IMR-90 (cell line): ENCODE results near the gene ABAT. TPM values are rescaled to one million over a fixed set of nuclear protein-coding genes. Genes with fewer than 3 reads are reported as not detected.
"Not testable (repeated sequence)": the region's sequence is repeated elsewhere in the genome, so short reads cannot be mapped to it uniquely, and the experiment has no call there.

ENCODE experiments used
- ATAC-seq: fragments of 200-7000 bp; cut with Tn5 transposase; 2 replicates; pipeline ENCODE4 v1.9.1; 2020; ENCODE audit warnings: low read depth, mild to moderate bottlenecking, moderate library complexity
- BruUV-seq: library from RNA; stranded (reverse); fragments of 400-500 nt; replicated peaks from 2 replicates; lab custom pipeline; 2021; lab: Mats Ljungman, UMichigan
- CTCF ChIA-PET: fragments of 300-600 bp; formaldehyde crosslinking; extraction: SDS; loops from one replicate; lab custom pipeline; 2021; ENCODE audit warnings: antibody characterized with exemption; lab: Yijun Ruan, JAX
- POLR2A ChIA-PET: fragments of 300-600 bp; sonication (Branson Sonifier 250); formaldehyde crosslinking; loops from one replicate; lab custom pipeline; 2022; ENCODE audit warnings: antibody characterized with exemption; ENCODE audit not compliant: unreplicated experiment; lab: Charles Lee
- DNase-seq: peaks from one replicate; pipeline ENCODE4 v3.0.0; 2013
- H2AFZ ChIP-seq: replicated peaks from 2 replicates; pipeline ENCODE3; 2013; ENCODE audit warnings: low read length, mild to moderate bottlenecking; ENCODE audit not compliant: poor library complexity
- H2AK5ac ChIP-seq: 2 replicates; pipeline ENCODE4 v1.6.1; 2013; ENCODE audit warnings: low read depth, low read length, inconsistent platforms
- H2AK9ac ChIP-seq: replicated peaks from 2 replicates; pipeline ENCODE3; 2013; ENCODE audit warnings: mild to moderate bottlenecking, low read depth, low read length, moderate library complexity; ENCODE audit not compliant: poor library complexity
- H2BK120ac ChIP-seq: 2 replicates; pipeline ENCODE4 v1.6.1; 2013; ENCODE audit warnings: low read depth, low read length, inconsistent platforms
- H2BK15ac ChIP-seq: 3 replicates; pipeline ENCODE4 v1.6.1; 2013; ENCODE audit warnings: low read depth, low read length, inconsistent platforms
- H2BK20ac ChIP-seq: 2 replicates; pipeline ENCODE4 v1.6.1; 2013; ENCODE audit warnings: low read depth, mild to moderate bottlenecking, inconsistent platforms, low read length, moderate library complexity
- H2BK5ac ChIP-seq: 2 replicates; pipeline ENCODE4 v1.6.1; 2013; ENCODE audit warnings: mild to moderate bottlenecking, low read depth, low read length, inconsistent platforms; ENCODE audit not compliant: poor library complexity, severe bottlenecking
- H3K14ac ChIP-seq: replicated peaks from 2 replicates; pipeline ENCODE4 v1.6.1; 2013; ENCODE audit warnings: low read depth, low read length, inconsistent platforms
- H3K18ac ChIP-seq: 2 replicates; pipeline ENCODE4 v1.6.1; 2013; ENCODE audit warnings: low read depth, low read length, control low read depth
- H3K23ac ChIP-seq: 2 replicates; pipeline ENCODE4 v1.6.1; 2013; ENCODE audit warnings: low read depth, low read length, inconsistent platforms
- H3K27ac ChIP-seq: 2 replicates; pipeline ENCODE4 v1.5.1; 2013; ENCODE audit warnings: mild to moderate bottlenecking, control low read depth, low read length; ENCODE audit not compliant: insufficient read depth
- H3K27me3 ChIP-seq: 2 replicates; pipeline ENCODE4 v1.6.1; 2013; ENCODE audit warnings: low read length; ENCODE audit not compliant: control insufficient read depth, insufficient read depth
- H3K36me3 ChIP-seq: 2 replicates; pipeline ENCODE4 v1.6.1; 2013; ENCODE audit warnings: low read length, mixed read lengths; ENCODE audit not compliant: control insufficient read depth, insufficient read depth
- H3K4ac ChIP-seq: 2 replicates; pipeline ENCODE4 v1.6.1; 2013; ENCODE audit warnings: low read depth, low read length, inconsistent platforms
- H3K4me1 ChIP-seq: 2 replicates; pipeline ENCODE4 v1.6.1; 2013; ENCODE audit warnings: low read length, mixed read lengths; ENCODE audit not compliant: control insufficient read depth, insufficient read depth
- H3K4me2 ChIP-seq: 2 replicates; pipeline ENCODE4 v1.6.1; 2013; ENCODE audit warnings: low read depth, mild to moderate bottlenecking, control low read depth, low read length, moderate library complexity
- H3K4me3 ChIP-seq: 2 replicates; pipeline ENCODE4 v1.5.1; 2013; ENCODE audit warnings: low read depth, mild to moderate bottlenecking, control low read depth, low read length, moderate library complexity; ENCODE audit not compliant: insufficient read depth
- H3K56ac ChIP-seq: 2 replicates; pipeline ENCODE4 v1.6.1; 2013; ENCODE audit warnings: low read length, inconsistent platforms; ENCODE audit not compliant: insufficient read depth; ENCODE audit errors: extremely low read depth
- H3K79me1 ChIP-seq, 2 experiments: 2 replicates each; pipeline ENCODE4 v1.6.1; 2013; ENCODE audit warnings: low read length in 2 of 2, inconsistent platforms in 1 of 2, low read depth in 1 of 2
- H3K9ac ChIP-seq: 2 replicates; pipeline ENCODE4 v1.6.1; 2013; ENCODE audit warnings: low read depth, low read length, control low read depth
- H3K9me1 ChIP-seq: 2 replicates; pipeline ENCODE4 v1.6.1; 2013; ENCODE audit warnings: low read length, inconsistent platforms; ENCODE audit not compliant: insufficient read depth
- H3K9me3 ChIP-seq: 2 replicates; pipeline ENCODE4 v1.6.1; 2013; ENCODE audit warnings: low read length; ENCODE audit not compliant: control insufficient read depth, insufficient read depth
- H4K20me1 ChIP-seq: 2 replicates; pipeline ENCODE4 v1.6.1; 2013; ENCODE audit warnings: low read length, inconsistent platforms; ENCODE audit not compliant: insufficient read depth
- H4K5ac ChIP-seq: 2 replicates; pipeline ENCODE4 v1.6.1; 2013; ENCODE audit warnings: mild to moderate bottlenecking, low read depth, low read length, control low read depth
- H4K8ac ChIP-seq, 2 experiments: 2 replicates each; pipeline ENCODE4 v1.6.1; 2013; ENCODE audit warnings: low read depth in 2 of 2, low read length in 2 of 2, control low read depth in 1 of 2, inconsistent platforms in 1 of 2
- H4K91ac ChIP-seq: 2 replicates; pipeline ENCODE4 v1.6.1; 2013; ENCODE audit warnings: low read depth, low read length, inconsistent platforms; ENCODE audit not compliant: insufficient read depth
- NFE2L2 ChIP-seq: fragments of 150-350 bp; IDR thresholded peaks from 2 replicates; pipeline ENCODE4 v1.6.1; 2016; ENCODE audit warnings: low read depth, mild to moderate bottlenecking, low read length
- RCOR1 ChIP-seq: IDR thresholded peaks from 2 replicates; pipeline ENCODE4 v1.6.1; 2012; ENCODE audit warnings: mild to moderate bottlenecking, low read length, improper control_type of control experiment; ENCODE audit not compliant: insufficient replicate concordance
- WGBS, 2 experiments: methylation state at CpG; one replicate each; pipeline versions ENCODE4 v1.1.5 to v1.1.7; 2013; ENCODE audit warnings: missing lambda C conversion rate in 2 of 2; ENCODE audit not compliant: insufficient read length in 1 of 2; ENCODE audit errors: extremely low coverage in 2 of 2; 5-methylcytosine and 5-hydroxymethylcytosine counted together
- dilution Hi-C: fragments of 300-500 bp; cut with HindIII; formaldehyde crosslinking; loops from one replicate; pipeline ENCODE4 v1.14.3; 2018; ENCODE audit warnings: low sequenced_read_pairs; ENCODE audit not compliant: unreplicated experiment
- in situ Hi-C: fragments of 300-500 bp; cut with MboI; formaldehyde crosslinking; loops from 3 replicates; pipeline ENCODE4 v1.14.3; 2019; ENCODE audit warnings: low sequenced_read_pairs, inconsistent platforms, mixed read lengths
- intact Hi-C: fragments of 100-400 bp; cut with micrococcal nuclease; formaldehyde crosslinking; loops from 2 replicates; pipeline ENCODE4 v1.10.0; 2022
- polyA plus RNA-seq, 3 experiments: library from polyadenylated mRNA; depleted of rRNA; stranded (reverse); fragments of >200 nt; gene quantifications; 2 replicates each; pipeline ENCODE4 v1.2.3, GENCODE V29; 2012; ENCODE audit warnings: low replicate concordance in 1 of 3
- total RNA-seq: library from RNA; depleted of rRNA; stranded (reverse); fragments of >200 nt; gene quantifications from 2 replicates; pipeline ENCODE4 v1.2.3, GENCODE V29; 2012
- TF ChIP-seq, protein P1 (sequence below): conservative IDR thresholded peaks from 2 replicates; pipeline ENCODE4 v1.5.1; 2012; ENCODE audit warnings: mild to moderate bottlenecking, low read depth, low read length, improper control_type of control experiment

ABAT gene
- total and polyA plus RNA-seq, 2 of the 4 experiments (the other 2 are of a cell fraction) = 4.5 to 6.9 TPM

DNA sequence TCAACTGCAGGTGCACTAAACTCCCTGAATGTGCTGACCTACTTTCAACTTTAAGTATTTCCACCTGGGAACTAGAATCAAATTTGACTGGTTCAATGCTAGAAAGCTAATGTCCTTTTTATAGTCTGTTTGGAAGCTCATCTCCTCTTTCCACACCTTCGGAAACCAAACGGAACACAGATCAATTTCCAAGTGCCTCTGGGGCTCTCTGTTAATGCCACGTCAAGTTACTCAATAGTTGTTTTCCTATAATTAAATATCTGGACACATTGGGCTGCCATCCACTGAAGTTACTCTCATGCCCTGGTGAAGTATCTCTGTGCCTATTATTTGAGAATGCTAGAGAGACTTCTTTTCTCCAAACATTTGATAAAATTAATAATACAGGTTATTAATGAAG is 29.7 kb downstream of the ABAT start:
- ChIA-PET CTCF (no interaction called here), POLR2A (no interaction called here)
- Histone ChIP-seq H2BK120ac (no peak overlapping the region), H3K27ac (no peak overlapping the region), H3K4ac (no peak overlapping the region), H3K9me3 (no peaks in the 10 kb centered on the region), H4K20me1 (no peaks in the 10 kb centered on the region), H2AFZ (no peak overlapping the region), H3K4me2 (no peak overlapping the region), H4K5ac (no peak overlapping the region), H2AK9ac (no peak overlapping the region), H2AK5ac (no peak overlapping the region), H3K4me3 (no peak overlapping the region), H3K23ac (no peak overlapping the region), H3K27me3 (no peaks in the 10 kb centered on the region), H2BK15ac (no peak overlapping the region), H4K91ac (no peak overlapping the region), H2BK5ac (no peak overlapping the region), H4K8ac (no peak overlapping the region), H3K4me1 (no peaks in the 10 kb centered on the region), H3K18ac (no peak overlapping the region), H3K79me1 (no peaks in the 10 kb centered on the region), H3K9me1 (no peaks in the 10 kb centered on the region), H3K14ac (no peak overlapping the region), H3K56ac (no peak overlapping the region), H3K36me3 (no peaks in the 10 kb centered on the region), H3K9ac (no peak overlapping the region), H2BK20ac (no peak overlapping the region)
- intact Hi-C loops = no loop called here
- no peak for ATAC-seq
- no TSS peak for BruUV-seq
- TF ChIP-seq NFE2L2 = no peak
- TF ChIP-seq, protein P1, sequence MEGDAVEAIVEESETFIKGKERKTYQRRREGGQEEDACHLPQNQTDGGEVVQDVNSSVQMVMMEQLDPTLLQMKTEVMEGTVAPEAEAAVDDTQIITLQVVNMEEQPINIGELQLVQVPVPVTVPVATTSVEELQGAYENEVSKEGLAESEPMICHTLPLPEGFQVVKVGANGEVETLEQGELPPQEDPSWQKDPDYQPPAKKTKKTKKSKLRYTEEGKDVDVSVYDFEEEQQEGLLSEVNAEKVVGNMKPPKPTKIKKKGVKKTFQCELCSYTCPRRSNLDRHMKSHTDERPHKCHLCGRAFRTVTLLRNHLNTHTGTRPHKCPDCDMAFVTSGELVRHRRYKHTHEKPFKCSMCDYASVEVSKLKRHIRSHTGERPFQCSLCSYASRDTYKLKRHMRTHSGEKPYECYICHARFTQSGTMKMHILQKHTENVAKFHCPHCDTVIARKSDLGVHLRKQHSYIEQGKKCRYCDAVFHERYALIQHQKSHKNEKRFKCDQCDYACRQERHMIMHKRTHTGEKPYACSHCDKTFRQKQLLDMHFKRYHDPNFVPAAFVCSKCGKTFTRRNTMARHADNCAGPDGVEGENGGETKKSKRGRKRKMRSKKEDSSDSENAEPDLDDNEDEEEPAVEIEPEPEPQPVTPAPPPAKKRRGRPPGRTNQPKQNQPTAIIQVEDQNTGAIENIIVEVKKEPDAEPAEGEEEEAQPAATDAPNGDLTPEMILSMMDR = no peak
- TF ChIP-seq RCOR1 = no peak
- whole genome bisulfite sequencing, 2 experiments = no CpG with 5 or more reads among the region's 3 CpGs
- no peak for DNase-seq
- in situ Hi-C loops = no loop called here
- dilution Hi-C loops = no loop called here

DNA sequence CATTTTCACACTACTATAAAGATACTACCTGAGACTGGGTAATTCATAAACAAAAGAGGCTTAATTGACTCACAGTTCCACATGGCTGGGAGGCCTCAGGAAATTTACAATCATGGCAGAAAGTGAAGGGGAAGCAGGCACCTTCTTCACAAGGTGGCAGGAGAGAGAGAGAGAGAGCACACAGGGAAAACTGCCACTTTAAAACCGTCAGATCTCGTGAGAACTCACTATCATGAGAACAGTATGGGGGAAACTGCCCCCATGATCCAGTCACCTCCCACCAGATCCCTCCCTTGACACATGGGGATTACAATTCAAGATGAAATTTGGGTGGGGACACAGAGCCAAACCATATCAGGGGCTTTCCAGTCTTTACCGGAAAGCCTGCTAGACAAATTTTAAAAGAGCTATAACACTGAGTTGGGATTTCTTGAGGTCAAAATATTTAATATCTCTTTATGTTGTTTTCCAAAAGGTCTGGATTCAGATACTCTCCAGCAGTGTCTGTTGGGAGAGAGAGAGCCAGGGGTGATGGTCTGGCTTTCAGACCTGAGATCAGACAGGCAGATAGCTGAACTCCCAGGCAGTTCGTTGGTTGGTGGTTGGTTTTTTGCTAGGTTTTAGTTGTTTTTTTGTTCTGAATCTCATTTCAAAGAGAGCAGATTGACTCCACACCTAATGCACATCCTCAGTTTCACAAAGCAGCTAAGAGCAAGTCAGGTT is 30.8 kb downstream of the ABAT start:
- dilution Hi-C loops, in situ Hi-C loops, H3K36me3 ChIP-seq, H3K18ac ChIP-seq, DNase-seq, H2AFZ ChIP-seq, BruUV-seq, H3K56ac ChIP-seq, H3K4me2 ChIP-seq, H3K23ac ChIP-seq, POLR2A ChIA-PET, H4K91ac ChIP-seq, H3K27ac ChIP-seq, H3K4me1 ChIP-seq, intact Hi-C loops, H2BK5ac ChIP-seq, H3K9me3 ChIP-seq, H3K4ac ChIP-seq, H2BK15ac ChIP-seq, H4K8ac ChIP-seq, H4K5ac ChIP-seq, H4K20me1 ChIP-seq, H2AK5ac ChIP-seq, H3K14ac ChIP-seq, ATAC-seq, H3K4me3 ChIP-seq, H2BK20ac ChIP-seq, H3K27me3 ChIP-seq, H3K79me1 ChIP-seq, H3K9ac ChIP-seq, H3K9me1 ChIP-seq, H2BK120ac ChIP-seq, H2AK9ac ChIP-seq: not testable (repeated sequence)
- WGBS, 2 experiments = no CpG with 5 or more reads among the region's 4 CpGs
- CTCF ChIA-PET = interaction anchor here (0.7 kb wide), 1 partner anchor 1655 kb away, joined by 3 read pairs; no protein-coding TSS in a partner anchor
